ENCODE results near the gene ROBO1.

DNA sequence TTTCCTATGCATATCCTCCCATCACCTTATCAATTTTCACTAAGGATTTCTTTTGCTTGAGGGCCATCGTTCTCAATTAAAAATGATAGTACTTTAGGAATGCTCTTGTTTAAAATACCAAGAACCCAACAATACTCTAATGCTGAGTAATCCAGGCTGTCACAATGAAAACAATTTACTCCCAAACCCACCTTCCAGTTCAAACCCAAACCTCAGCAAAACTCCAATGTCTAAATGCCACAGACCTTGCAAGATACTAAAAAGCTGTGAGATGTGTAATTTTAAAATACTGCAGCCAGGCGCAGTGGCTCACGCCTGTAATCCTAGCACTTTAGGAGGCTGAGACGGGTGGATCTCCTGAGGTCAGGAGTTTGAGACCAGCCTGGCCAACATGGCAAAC lies 889.8 kb downstream of the ROBO1 start:
- TF ChIP-seq SP2 (IDR thresholded peaks at IDR 0.05; ENCODE audit: low read length), result no peak
- TF ChIP-seq HDAC6 (IDR thresholded peaks at IDR 0.05; ENCODE audit: low read depth, low read length), result no peak
- TF ChIP-seq, protein P1, sequence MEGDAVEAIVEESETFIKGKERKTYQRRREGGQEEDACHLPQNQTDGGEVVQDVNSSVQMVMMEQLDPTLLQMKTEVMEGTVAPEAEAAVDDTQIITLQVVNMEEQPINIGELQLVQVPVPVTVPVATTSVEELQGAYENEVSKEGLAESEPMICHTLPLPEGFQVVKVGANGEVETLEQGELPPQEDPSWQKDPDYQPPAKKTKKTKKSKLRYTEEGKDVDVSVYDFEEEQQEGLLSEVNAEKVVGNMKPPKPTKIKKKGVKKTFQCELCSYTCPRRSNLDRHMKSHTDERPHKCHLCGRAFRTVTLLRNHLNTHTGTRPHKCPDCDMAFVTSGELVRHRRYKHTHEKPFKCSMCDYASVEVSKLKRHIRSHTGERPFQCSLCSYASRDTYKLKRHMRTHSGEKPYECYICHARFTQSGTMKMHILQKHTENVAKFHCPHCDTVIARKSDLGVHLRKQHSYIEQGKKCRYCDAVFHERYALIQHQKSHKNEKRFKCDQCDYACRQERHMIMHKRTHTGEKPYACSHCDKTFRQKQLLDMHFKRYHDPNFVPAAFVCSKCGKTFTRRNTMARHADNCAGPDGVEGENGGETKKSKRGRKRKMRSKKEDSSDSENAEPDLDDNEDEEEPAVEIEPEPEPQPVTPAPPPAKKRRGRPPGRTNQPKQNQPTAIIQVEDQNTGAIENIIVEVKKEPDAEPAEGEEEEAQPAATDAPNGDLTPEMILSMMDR (IDR thresholded peaks at IDR 0.05; ENCODE audit: control extremely low read depth in 1 of 3, insufficient read depth in 1 of 3, low read depth in 1 of 3, low read length in 3 of 3), result no peak
- no peak for TF ChIP-seq JUND (IDR thresholded peaks at IDR 0.05; ENCODE audit: low read length)
- TF ChIP-seq RFX5 (IDR thresholded peaks at IDR 0.05; ENCODE audit: borderline replicate concordance, low read depth, low read length), result no peak
- no peak for TF ChIP-seq MAX (IDR thresholded peaks at IDR 0.05)
- TF ChIP-seq CHD2 (IDR thresholded peaks at IDR 0.05; ENCODE audit: low read length), result no peak
- TF ChIP-seq CEBPB (IDR thresholded peaks at IDR 0.05; ENCODE audit: low read depth, low read length), result no peak
- TF ChIP-seq EP300 (IDR thresholded peaks at IDR 0.05; ENCODE audit: borderline replicate concordance in 1 of 2, low read depth in 2 of 2, low read length in 2 of 2), result no peak
- no peak for TF ChIP-seq PHF8 (conservative IDR thresholded peaks at IDR 0.05; ENCODE audit: low read depth, low read length)
